ENCODE measurements around the gene KLHDC9.

KLHDC9 gene

DNA sequence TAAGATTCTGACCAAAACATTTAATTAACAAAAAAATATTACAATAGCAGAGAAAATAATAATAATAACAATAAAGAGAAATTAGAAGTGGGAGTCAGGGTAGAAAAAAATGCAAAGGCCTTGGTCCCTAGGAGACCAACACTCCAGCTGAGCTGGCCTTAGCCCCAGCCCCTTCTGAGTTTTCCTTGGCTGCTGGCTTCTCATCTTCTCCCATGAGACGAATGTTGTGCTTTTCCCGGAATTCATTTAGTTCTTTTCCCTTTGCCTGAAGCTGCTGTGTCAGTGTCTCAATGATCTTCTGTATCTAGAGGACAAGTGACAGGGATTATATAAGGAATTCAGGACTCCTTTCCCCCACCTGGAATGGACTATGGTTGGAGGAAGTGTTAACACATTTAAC lies 2.4 kb downstream of the KLHDC9 start:
- H4K8ac ChIP-seq (ENCODE audit: low read depth, low read length) = no peak overlapping the region
- DNase-seq = no peak
- no peak overlapping the region for H3K4me2 ChIP-seq (ENCODE audit: low read length)
- no peak overlapping the region for H3K56ac ChIP-seq (ENCODE audit: low read length)
- H2BK120ac ChIP-seq (ENCODE audit: low read depth, low read length) = no peak overlapping the region
- peaks cover 1% of the 10 kb centered on the region for H3K79me1 ChIP-seq (ENCODE audit: low read length)
- H3K4me3 ChIP-seq (ENCODE audit: low read length) = no peak overlapping the region
- no peaks in the 10 kb centered on the region for H3K36me3 ChIP-seq (ENCODE audit: control insufficient read depth, insufficient read depth, low read length)
- H4K5ac ChIP-seq (ENCODE audit: low read length) = no peak overlapping the region
- H3K4me1 ChIP-seq (ENCODE audit: control insufficient read depth, low read depth, low read length) = no peaks in the 10 kb centered on the region
- no peaks in the 10 kb centered on the region for H3K79me2 ChIP-seq (ENCODE audit: control insufficient read depth, insufficient read depth, low read length)
- no peak overlapping the region for H2AK5ac ChIP-seq (ENCODE audit: low read length)
- WGBS (ENCODE audit: extremely low coverage, insufficient coverage, low lambda C conversion rate) = no CpG with 5 or more reads among the region's 2 CpGs
- H3K9ac ChIP-seq (ENCODE audit: low read length) = no peak overlapping the region
- no peaks in the 10 kb centered on the region for H3K27me3 ChIP-seq (ENCODE audit: insufficient read depth, low read length, poor library complexity)
- H3K27ac ChIP-seq (ENCODE audit: low read depth, low read length) = no peak overlapping the region
- H2BK5ac ChIP-seq (ENCODE audit: low read length) = no peak overlapping the region
- no peak overlapping the region for H3K4ac ChIP-seq (ENCODE audit: low read depth, low read length)
- no peak overlapping the region for H3K23ac ChIP-seq (ENCODE audit: low read length)
- no peak overlapping the region for H3K18ac ChIP-seq (ENCODE audit: low read length)
- H2BK15ac ChIP-seq (replicated peaks; ENCODE audit: low read depth) = no peak overlapping the region

DNA sequence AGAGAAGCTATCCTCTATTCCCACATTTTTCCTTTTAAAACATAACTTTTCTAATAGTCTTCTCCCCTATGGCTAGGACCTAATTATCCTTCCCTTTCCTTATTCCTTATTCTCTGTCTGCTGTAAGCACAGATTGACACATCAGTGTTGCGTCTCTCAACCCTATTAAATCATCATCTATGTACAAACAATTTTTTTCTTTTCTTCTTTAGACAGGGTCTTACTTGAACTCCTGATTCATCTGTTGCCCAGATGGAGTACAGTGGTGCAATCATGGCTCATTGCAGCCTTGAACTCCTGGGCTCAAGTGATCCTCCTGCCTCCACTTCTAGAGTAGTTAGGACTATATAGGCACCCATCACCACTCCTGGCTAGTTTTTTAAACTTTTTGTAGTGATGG lies 8.3 kb downstream of the KLHDC9 start:
- no peaks in the 10 kb centered on the region for H3K36me3 ChIP-seq (ENCODE audit: control insufficient read depth, insufficient read depth, low read length)
- no peak overlapping the region for H2BK5ac ChIP-seq (ENCODE audit: low read length)
- no peaks in the 10 kb centered on the region for H3K79me2 ChIP-seq (ENCODE audit: control insufficient read depth, insufficient read depth, low read length)
- H3K79me1 ChIP-seq (ENCODE audit: low read length) = peaks cover 5% of the 10 kb centered on the region
- H3K4me1 ChIP-seq (ENCODE audit: control insufficient read depth, low read depth, low read length) = no peaks in the 10 kb centered on the region
- H2BK120ac ChIP-seq (ENCODE audit: low read depth, low read length) = no peak overlapping the region
- no peak overlapping the region for H2BK15ac ChIP-seq (replicated peaks; ENCODE audit: low read depth)
- H4K5ac ChIP-seq (ENCODE audit: low read length) = no peak overlapping the region
- no CpG with 5 or more reads among the region's 1 CpG for WGBS (ENCODE audit: extremely low coverage, insufficient coverage, low lambda C conversion rate)
- H3K23ac ChIP-seq (ENCODE audit: low read length) = no peak overlapping the region
- DNase-seq = no peak
- H3K27ac ChIP-seq (ENCODE audit: low read depth, low read length) = no peak overlapping the region
- no peak overlapping the region for H3K18ac ChIP-seq (ENCODE audit: low read length)
- H3K4me3 ChIP-seq (ENCODE audit: low read length) = no peak overlapping the region
- H2AK5ac ChIP-seq (ENCODE audit: low read length) = no peak overlapping the region
- H3K27me3 ChIP-seq (ENCODE audit: insufficient read depth, low read length, poor library complexity) = no peaks in the 10 kb centered on the region
- no peak overlapping the region for H3K4ac ChIP-seq (ENCODE audit: low read depth, low read length)
- H3K56ac ChIP-seq (ENCODE audit: low read length) = no peak overlapping the region
- H4K8ac ChIP-seq (ENCODE audit: low read depth, low read length) = no peak overlapping the region
- H3K9ac ChIP-seq (ENCODE audit: low read length) = no peak overlapping the region
- H3K4me2 ChIP-seq (ENCODE audit: low read length) = no peak overlapping the region

- no peak overlapping the region for H3K4me2 ChIP-seq (ENCODE audit: low read length)
Observed at GRCh38 chr1:161111117-161111516, 13.0 kb downstream of the KLHDC9 start.

DNA sequence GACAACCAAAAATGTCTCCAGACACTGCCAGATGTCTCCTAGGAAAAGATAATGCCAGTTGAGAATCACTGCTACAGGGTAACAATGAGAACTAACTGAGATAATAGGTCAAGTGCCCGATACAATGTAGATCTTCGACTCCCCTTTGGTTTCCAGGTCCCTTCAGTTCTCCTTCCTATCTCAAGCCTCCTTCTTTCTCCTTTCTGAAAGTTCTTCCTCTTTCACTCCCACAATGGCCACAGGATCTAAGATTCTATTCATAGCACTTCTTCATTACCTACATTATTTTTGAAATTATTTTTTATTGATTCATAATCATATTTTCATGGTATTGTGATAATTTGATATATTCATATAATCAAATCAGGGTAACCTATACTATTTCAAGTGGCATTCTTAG lies 13.4 kb downstream of the KLHDC9 start:
- Histone ChIP-seq H3K4ac (ENCODE audit: low read depth, low read length) (no peak overlapping the region), H3K4me1 (ENCODE audit: control insufficient read depth, low read depth, low read length) (no peaks in the 10 kb centered on the region), H3K79me1 (ENCODE audit: low read length) (peaks cover 6% of the 10 kb centered on the region), H3K56ac (ENCODE audit: low read length) (no peak overlapping the region), H4K8ac (ENCODE audit: low read depth, low read length) (no peak overlapping the region), H3K4me3 (ENCODE audit: low read length) (no peak overlapping the region), H3K79me2 (ENCODE audit: control insufficient read depth, insufficient read depth, low read length) (peaks cover 30% of the 10 kb centered on the region), H2BK120ac (ENCODE audit: low read depth, low read length) (no peak overlapping the region), H3K36me3 (ENCODE audit: control insufficient read depth, insufficient read depth, low read length) (no peaks in the 10 kb centered on the region), H3K23ac (ENCODE audit: low read length) (no peak overlapping the region), H3K18ac (ENCODE audit: low read length) (no peak overlapping the region), H2BK15ac (replicated peaks; ENCODE audit: low read depth) (no peak overlapping the region), H3K27ac (ENCODE audit: low read depth, low read length) (no peak overlapping the region), H4K5ac (ENCODE audit: low read length) (no peak overlapping the region), H3K27me3 (ENCODE audit: insufficient read depth, low read length, poor library complexity) (no peaks in the 10 kb centered on the region), H2BK5ac (ENCODE audit: low read length) (no peak overlapping the region), H3K4me2 (ENCODE audit: low read length) (no peak overlapping the region), H3K9ac (ENCODE audit: low read length) (no peak overlapping the region), H2AK5ac (ENCODE audit: low read length) (no peak overlapping the region)
- WGBS (ENCODE audit: extremely low coverage, insufficient coverage, low lambda C conversion rate) = no CpG with 5 or more reads among the region's 2 CpGs
- DNase-seq = no peak

More at GRCh38 chr1:161111117-161111516, 13.0 kb downstream of the KLHDC9 start:
- Histone ChIP-seq H3K56ac (ENCODE audit: low read length) (no peak overlapping the region), H2BK5ac (ENCODE audit: low read length) (no peak overlapping the region), H3K4me3 (ENCODE audit: low read length) (no peak overlapping the region), H3K27me3 (ENCODE audit: insufficient read depth, low read length, poor library complexity) (no peaks in the 10 kb centered on the region), H3K23ac (ENCODE audit: low read length) (no peak overlapping the region), H2AK5ac (ENCODE audit: low read length) (no peak overlapping the region), H3K36me3 (ENCODE audit: control insufficient read depth, insufficient read depth, low read length) (no peaks in the 10 kb centered on the region), H3K9ac (ENCODE audit: low read length) (no peak overlapping the region), H3K4ac (ENCODE audit: low read depth, low read length) (no peak overlapping the region), H2BK15ac (replicated peaks; ENCODE audit: low read depth) (no peak overlapping the region), H3K4me1 (ENCODE audit: control insufficient read depth, low read depth, low read length) (no peaks in the 10 kb centered on the region), H4K8ac (ENCODE audit: low read depth, low read length) (no peak overlapping the region), H3K18ac (ENCODE audit: low read length) (no peak overlapping the region), H3K79me2 (ENCODE audit: control insufficient read depth, insufficient read depth, low read length) (peaks cover 26% of the 10 kb centered on the region), H3K79me1 (ENCODE audit: low read length) (peaks cover 8% of the 10 kb centered on the region), H3K27ac (ENCODE audit: low read depth, low read length) (no peak overlapping the region), H2BK120ac (ENCODE audit: low read depth, low read length) (no peak overlapping the region), H4K5ac (ENCODE audit: low read length) (no peak overlapping the region)
- no peak for DNase-seq
- WGBS (ENCODE audit: extremely low coverage, insufficient coverage, low lambda C conversion rate) = no CpG with 5 or more reads among the region's 3 CpGs

GRCh38 chr1:161113915-161114314 lies 15.8 kb downstream of the KLHDC9 start:
- no peak for DNase-seq
- no peaks in the 10 kb centered on the region for H3K36me3 ChIP-seq (ENCODE audit: control insufficient read depth, insufficient read depth, low read length)
- no peak overlapping the region for H3K23ac ChIP-seq (ENCODE audit: low read length)

GRCh38 chr1:161114556-161114955 lies 16.4 kb downstream of the KLHDC9 start:
- Histone ChIP-seq H3K79me1 (ENCODE audit: low read length) (peaks cover 10% of the 10 kb centered on the region), H3K4me2 (ENCODE audit: low read length) (no peak overlapping the region), H3K4me3 (ENCODE audit: low read length) (no peak overlapping the region), H2AK5ac (ENCODE audit: low read length) (no peak overlapping the region), H2BK5ac (ENCODE audit: low read length) (no peak overlapping the region), H3K79me2 (ENCODE audit: control insufficient read depth, insufficient read depth, low read length) (peaks cover 49% of the 10 kb centered on the region), H3K27me3 (ENCODE audit: insufficient read depth, low read length, poor library complexity) (no peaks in the 10 kb centered on the region), H3K23ac (ENCODE audit: low read length) (no peak overlapping the region), H3K27ac (ENCODE audit: low read depth, low read length) (no peak overlapping the region), H3K9ac (ENCODE audit: low read length) (no peak overlapping the region), H2BK120ac (ENCODE audit: low read depth, low read length) (no peak overlapping the region), H3K56ac (ENCODE audit: low read length) (no peak overlapping the region), H2BK15ac (replicated peaks; ENCODE audit: low read depth) (no peak overlapping the region), H3K4ac (ENCODE audit: low read depth, low read length) (no peak overlapping the region), H4K8ac (ENCODE audit: low read depth, low read length) (no peak overlapping the region), H3K18ac (ENCODE audit: low read length) (no peak overlapping the region), H3K36me3 (ENCODE audit: control insufficient read depth, insufficient read depth, low read length) (no peaks in the 10 kb centered on the region), H3K4me1 (ENCODE audit: control insufficient read depth, low read depth, low read length) (peaks cover 9% of the 10 kb centered on the region), H4K5ac (ENCODE audit: low read length) (no peak overlapping the region)
- no CpG with 5 or more reads among the region's 2 CpGs for WGBS (ENCODE audit: extremely low coverage, insufficient coverage, low lambda C conversion rate)
- DNase-seq = no peak

More at GRCh38 chr1:161113915-161114314, 15.8 kb downstream of the KLHDC9 start:
- no peak overlapping the region for H3K9ac ChIP-seq (ENCODE audit: low read length)
- H3K79me1 ChIP-seq (ENCODE audit: low read length) = peaks cover 10% of the 10 kb centered on the region
- H3K56ac ChIP-seq (ENCODE audit: low read length) = no peak overlapping the region
- peaks cover 46% of the 10 kb centered on the region for H3K79me2 ChIP-seq (ENCODE audit: control insufficient read depth, insufficient read depth, low read length)
- no peak overlapping the region for H3K4ac ChIP-seq (ENCODE audit: low read depth, low read length)
- no CpG with 5 or more reads among the region's 1 CpG for WGBS (ENCODE audit: extremely low coverage, insufficient coverage, low lambda C conversion rate)
- no peak overlapping the region for H2BK5ac ChIP-seq (ENCODE audit: low read length)
- H2BK15ac ChIP-seq (replicated peaks; ENCODE audit: low read depth) = no peak overlapping the region
- H4K5ac ChIP-seq (ENCODE audit: low read length) = no peak overlapping the region
- no peak overlapping the region for H3K18ac ChIP-seq (ENCODE audit: low read length)
- H3K27ac ChIP-seq (ENCODE audit: low read depth, low read length) = no peak overlapping the region
- H3K4me2 ChIP-seq (ENCODE audit: low read length) = no peak overlapping the region
- no peak overlapping the region for H2AK5ac ChIP-seq (ENCODE audit: low read length)
- H3K27me3 ChIP-seq (ENCODE audit: insufficient read depth, low read length, poor library complexity) = no peaks in the 10 kb centered on the region
- H4K8ac ChIP-seq (ENCODE audit: low read depth, low read length) = no peak overlapping the region
- H3K4me3 ChIP-seq (ENCODE audit: low read length) = no peak overlapping the region
- H2BK120ac ChIP-seq (ENCODE audit: low read depth, low read length) = no peak overlapping the region
- peaks cover 4% of the 10 kb centered on the region for H3K4me1 ChIP-seq (ENCODE audit: control insufficient read depth, low read depth, low read length)
